K562 (cell line): ENCODE results near the gene UMAD1.

Experiments used
- CBFB ChIP-seq: sonication (generic); formaldehyde crosslinking; IDR thresholded peaks from 2 replicates; pipeline ENCODE4 v1.4.0; 2020; ENCODE audit warnings: mild to moderate bottlenecking, missing genetic modification reagents
- CTCF ChIP-seq, 3 experiments: IDR thresholded peaks in 2 of 3; conservative IDR thresholded peaks in 1 of 3; 2 replicates each; pipeline ENCODE4 v1.5.1; 2011 to 2012; ENCODE audit warnings: low read length in 3 of 3, mild to moderate bottlenecking in 3 of 3, control low read depth in 2 of 3, improper control_type of control experiment in 1 of 3, inconsistent platforms in 1 of 3, low read depth in 1 of 3, mixed read lengths in 1 of 3, moderate library complexity in 1 of 3; ENCODE audit not compliant: insufficient read depth in 2 of 3
- HDAC6 ChIP-seq: IDR thresholded peaks from 2 replicates; pipeline ENCODE4 v1.6.1; 2012; ENCODE audit warnings: low read depth, mild to moderate bottlenecking, control low read depth, inconsistent platforms, low read length, moderate library complexity
- OTX1 ChIP-seq: fragments of 450-650 bp; formaldehyde crosslinking; IDR thresholded peaks from 2 replicates; pipeline ENCODE4 v1.4.0; 2022; ENCODE audit warnings: mild to moderate bottlenecking
- POLR2A ChIP-seq: fragments of 450-650 bp; conservative IDR thresholded peaks from 2 replicates; pipeline ENCODE4 v1.6.1; 2016
- RBBP5 ChIP-seq: fragments of 200-600 bp; sonication (generic); IDR thresholded peaks from 2 replicates; pipeline ENCODE4 v1.6.1; 2012; ENCODE audit warnings: borderline replicate concordance, mild to moderate bottlenecking, low read length, control low read depth, inconsistent platforms; ENCODE audit not compliant: insufficient read depth, poor library complexity, severe bottlenecking
- SMC3 ChIP-seq: conservative IDR thresholded peaks from 2 replicates; pipeline ENCODE4 v1.6.1; 2011; ENCODE audit warnings: low read depth, low read length, improper control_type of control experiment; ENCODE audit not compliant: insufficient read depth
- SP2 ChIP-seq: IDR thresholded peaks from 2 replicates; pipeline ENCODE4 v1.6.1; 2011; ENCODE audit warnings: mild to moderate bottlenecking, low read depth, low read length, moderate library complexity; ENCODE audit not compliant: poor library complexity, severe bottlenecking; ENCODE audit errors: extremely low read depth
- ZFPM2 ChIP-seq: fragments of 250-450 bp; sonication (Bioruptor Pico); IDR thresholded peaks from 2 replicates; pipeline ENCODE4 v1.5.1; 2022; ENCODE audit warnings: mild to moderate bottlenecking
- TF ChIP-seq, protein P1 (sequence below), 2 experiments: IDR thresholded peaks; 2 replicates each; pipeline ENCODE4 v1.6.1; 2012; ENCODE audit warnings: improper control_type of control experiment in 2 of 2, low read depth in 2 of 2, low read length in 2 of 2, borderline replicate concordance in 1 of 2

DNA sequence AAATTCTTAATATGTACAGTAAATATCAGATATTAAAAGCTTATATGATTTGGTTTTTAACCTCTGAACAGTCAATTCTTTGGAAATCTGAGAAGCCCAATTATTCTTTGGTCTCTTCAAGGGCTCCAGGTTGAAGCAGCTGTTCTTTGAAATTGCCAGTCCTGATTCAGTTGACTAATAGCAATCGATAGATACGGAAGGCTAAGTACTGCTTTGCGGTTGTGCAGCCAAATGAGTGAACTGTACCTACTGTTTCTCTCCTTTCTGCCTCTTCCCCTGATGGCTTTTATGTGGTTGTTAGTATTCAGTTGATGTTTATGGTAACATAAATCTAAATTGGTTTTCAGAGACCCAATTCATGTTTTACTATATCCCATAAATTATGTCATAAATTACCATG lies 181.0 kb downstream of the UMAD1 start:
- no peak for TF ChIP-seq RBBP5
- TF ChIP-seq, protein P1, sequence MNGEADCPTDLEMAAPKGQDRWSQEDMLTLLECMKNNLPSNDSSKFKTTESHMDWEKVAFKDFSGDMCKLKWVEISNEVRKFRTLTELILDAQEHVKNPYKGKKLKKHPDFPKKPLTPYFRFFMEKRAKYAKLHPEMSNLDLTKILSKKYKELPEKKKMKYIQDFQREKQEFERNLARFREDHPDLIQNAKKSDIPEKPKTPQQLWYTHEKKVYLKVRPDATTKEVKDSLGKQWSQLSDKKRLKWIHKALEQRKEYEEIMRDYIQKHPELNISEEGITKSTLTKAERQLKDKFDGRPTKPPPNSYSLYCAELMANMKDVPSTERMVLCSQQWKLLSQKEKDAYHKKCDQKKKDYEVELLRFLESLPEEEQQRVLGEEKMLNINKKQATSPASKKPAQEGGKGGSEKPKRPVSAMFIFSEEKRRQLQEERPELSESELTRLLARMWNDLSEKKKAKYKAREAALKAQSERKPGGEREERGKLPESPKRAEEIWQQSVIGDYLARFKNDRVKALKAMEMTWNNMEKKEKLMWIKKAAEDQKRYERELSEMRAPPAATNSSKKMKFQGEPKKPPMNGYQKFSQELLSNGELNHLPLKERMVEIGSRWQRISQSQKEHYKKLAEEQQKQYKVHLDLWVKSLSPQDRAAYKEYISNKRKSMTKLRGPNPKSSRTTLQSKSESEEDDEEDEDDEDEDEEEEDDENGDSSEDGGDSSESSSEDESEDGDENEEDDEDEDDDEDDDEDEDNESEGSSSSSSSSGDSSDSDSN (IDR thresholded peaks at IDR 0.05; ENCODE audit: borderline replicate concordance in 1 of 2, low read depth in 2 of 2, low read length in 2 of 2): no peak
- TF ChIP-seq CBFB (CRISPR knock-in tag): no peak
- no peak for TF ChIP-seq CTCF (IDR thresholded peaks at IDR 0.05 in 2 of 3, conservative IDR thresholded peaks at IDR 0.05 in 1 of 3; ENCODE audit: insufficient read depth in 2 of 3, low read depth in 1 of 3, low read length in 3 of 3)
- no peak for TF ChIP-seq SMC3
- TF ChIP-seq ZFPM2: no peak
- no peak for TF ChIP-seq SP2
- TF ChIP-seq POLR2A: no peak
- no peak for TF ChIP-seq OTX1 (CRISPR knock-in tag)
- TF ChIP-seq HDAC6: no peak
